Epithelial cell of esophagus (primary cell): ENCODE measurements around the gene TAS2R38.

Experiments used
- DNase-seq: peaks from one replicate; pipeline ENCODE4 v3.0.0; 2010; ENCODE audit warnings: low read depth
- H3K4me3 ChIP-seq: 2 replicates; pipeline ENCODE4 v1.5.1; 2011; ENCODE audit warnings: mild to moderate bottlenecking, low read length, control low read depth
- CTCF ChIP-seq: IDR thresholded peaks from 2 replicates; pipeline ENCODE4 v1.5.1; 2011; ENCODE audit warnings: low read depth, mild to moderate bottlenecking, low read length, control low read depth, inconsistent platforms; ENCODE audit not compliant: insufficient read depth; ENCODE audit errors: missing control alignments

The TAS2R38 gene

GRCh38 chr7:142002179-142002578 lies 28.6 kb upstream of the TAS2R38 start:
- no peak overlapping the region for H3K4me3 ChIP-seq
- peak; percentile 30 for DNase-seq
- no peak for TF ChIP-seq CTCF

- DNase-seq: peak; percentile 78
- no peak overlapping the region for H3K4me3 ChIP-seq
- no peak for TF ChIP-seq CTCF
These were observed 27.7 kb upstream of the TAS2R38 start for GRCh38 chr7:142001163-142001874.

GRCh38 chr7:142000244-142000643 lies 26.7 kb upstream of the TAS2R38 start:
- no peak for TF ChIP-seq CTCF
- H3K4me3 ChIP-seq: no peak overlapping the region
- peak; percentile 50 for DNase-seq

GRCh38 chr7:141999058-141999623 lies 25.6 kb upstream of the TAS2R38 start:
- TF ChIP-seq CTCF: no peak
- DNase-seq: no peak
- no peak overlapping the region for H3K4me3 ChIP-seq

GRCh38 chr7:141993354-141993753 lies 19.8 kb upstream of the TAS2R38 start:
- DNase-seq: no peak
- H3K4me3 ChIP-seq: no peak overlapping the region
- no peak for TF ChIP-seq CTCF

- no peak overlapping the region for H3K4me3 ChIP-seq
- no peak for TF ChIP-seq CTCF
- no peak for DNase-seq
These were observed 19.1 kb upstream of the TAS2R38 start for GRCh38 chr7:141992688-141993087.

- no peak overlapping the region for H3K4me3 ChIP-seq
- TF ChIP-seq CTCF: no peak
- peak; percentile 70 for DNase-seq
These were observed 18.6 kb upstream of the TAS2R38 start for GRCh38 chr7:141992156-141992555.
